ENCODE results near the gene B4GALT1.

GRCh38 chr9:33161589-33162132 lies 5.5 kb downstream of the B4GALT1 start:
- TF ChIP-seq CTCF (IDR thresholded peaks at IDR 0.05) = no peak
- no peak for TF ChIP-seq ZFX (IDR thresholded peaks at IDR 0.05; ENCODE audit: borderline replicate concordance)

All from 22Rv1 (cell line).